Measurements from ENCODE around the gene METTL13.
A peak's percentile ranks its signal among the peaks of the same experiment; 100 is the strongest.
"Not testable (repeated sequence)": the region's sequence is repeated elsewhere in the genome, so short reads cannot be mapped to it uniquely, and the experiment has no call there.

The METTL13 gene

DNA sequence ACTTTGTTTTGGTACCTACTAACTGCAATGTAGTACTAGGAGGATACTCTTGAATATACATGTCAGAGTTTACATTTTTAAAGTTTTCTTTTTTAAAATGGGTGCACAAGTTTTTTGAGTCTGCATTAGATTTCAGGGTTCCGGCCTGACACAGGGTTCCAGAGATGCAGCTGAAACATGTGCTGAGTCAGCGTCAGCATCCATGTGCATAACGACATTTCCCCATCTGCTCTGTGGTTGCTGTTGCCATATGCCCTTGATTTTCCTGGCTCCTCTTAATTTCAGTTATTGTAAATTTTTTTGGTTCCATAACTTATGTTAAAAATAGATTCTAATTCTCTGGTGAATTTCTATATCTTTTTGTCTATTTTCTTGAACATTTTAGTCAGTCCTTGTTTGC lies 12.3 kb upstream of the METTL13 start:
- no peak for DNase-seq (ENCODE audit: low read depth in 2 of 2)

DNA sequence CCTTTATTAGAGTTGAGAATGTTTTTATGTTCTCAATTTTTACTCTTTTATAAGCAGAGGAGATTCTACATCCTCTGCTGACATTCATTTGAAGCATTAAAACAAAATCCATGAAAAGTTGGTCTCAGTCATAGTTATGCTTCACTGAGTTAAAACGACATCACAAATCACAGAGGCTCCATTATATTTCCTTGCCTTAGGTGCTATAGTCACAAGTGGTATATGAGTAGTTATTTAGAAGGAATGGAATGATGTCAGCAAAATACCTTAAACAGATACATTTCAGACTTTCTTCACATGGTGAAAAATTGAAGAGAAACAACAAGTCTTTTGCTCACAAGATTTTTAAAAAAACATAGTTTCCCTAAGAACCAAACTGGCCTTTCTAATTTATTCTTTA lies 11.7 kb upstream of the METTL13 start:
- DNase-seq (ENCODE audit: low read depth in 2 of 2): no peak

DNA sequence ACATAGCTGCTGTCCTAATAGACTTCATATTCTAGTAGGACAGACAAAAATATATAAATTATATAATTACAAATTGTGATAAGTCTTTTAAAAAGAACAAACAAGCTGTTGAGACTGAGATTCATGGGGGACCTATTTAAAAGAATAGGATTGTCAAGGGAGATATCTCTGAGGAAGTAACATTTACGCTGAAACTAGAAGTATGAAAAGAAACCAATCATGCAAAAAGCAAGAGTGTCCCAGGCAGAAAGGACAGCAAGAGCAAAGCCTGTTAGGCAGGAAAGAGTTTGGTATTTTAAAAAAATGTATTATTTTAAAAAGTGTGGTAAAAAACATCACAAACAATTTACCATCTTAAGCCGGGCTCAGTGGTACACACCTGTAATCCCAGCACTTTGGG lies 9.1 kb upstream of the METTL13 start:
- DNase-seq (ENCODE audit: low read depth in 2 of 2): no peak

DNA sequence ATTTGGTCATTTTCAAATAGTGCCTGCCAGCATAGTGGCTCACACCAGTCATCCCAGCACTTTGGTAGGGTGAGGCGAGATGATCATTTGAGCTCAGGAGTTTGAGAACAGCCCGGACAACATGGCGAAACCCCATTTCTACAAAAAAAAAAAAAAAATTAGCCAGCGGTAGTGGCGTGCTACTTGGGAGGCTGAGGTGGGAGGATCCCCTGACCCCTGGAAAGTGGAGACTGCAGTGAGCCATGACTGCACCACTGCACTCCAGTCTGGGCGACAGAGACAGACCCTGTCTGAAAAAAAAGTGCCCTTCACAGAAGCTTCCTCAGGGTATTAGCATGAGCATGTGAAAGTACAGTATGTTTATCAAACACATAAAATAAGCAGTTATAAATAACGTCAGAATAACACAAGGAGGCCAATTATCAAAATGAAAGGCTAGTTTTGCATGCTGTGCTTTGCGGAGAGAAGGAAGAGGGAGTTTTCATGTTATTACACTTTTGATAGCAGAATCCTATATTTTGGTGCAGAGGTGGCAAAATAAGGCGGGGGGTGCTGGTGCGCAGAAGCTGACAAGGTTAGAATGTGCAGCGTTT lies 781 bp upstream of the METTL13 start:
- DNase-seq (ENCODE audit: low read depth in 2 of 2): no peak

DNA sequence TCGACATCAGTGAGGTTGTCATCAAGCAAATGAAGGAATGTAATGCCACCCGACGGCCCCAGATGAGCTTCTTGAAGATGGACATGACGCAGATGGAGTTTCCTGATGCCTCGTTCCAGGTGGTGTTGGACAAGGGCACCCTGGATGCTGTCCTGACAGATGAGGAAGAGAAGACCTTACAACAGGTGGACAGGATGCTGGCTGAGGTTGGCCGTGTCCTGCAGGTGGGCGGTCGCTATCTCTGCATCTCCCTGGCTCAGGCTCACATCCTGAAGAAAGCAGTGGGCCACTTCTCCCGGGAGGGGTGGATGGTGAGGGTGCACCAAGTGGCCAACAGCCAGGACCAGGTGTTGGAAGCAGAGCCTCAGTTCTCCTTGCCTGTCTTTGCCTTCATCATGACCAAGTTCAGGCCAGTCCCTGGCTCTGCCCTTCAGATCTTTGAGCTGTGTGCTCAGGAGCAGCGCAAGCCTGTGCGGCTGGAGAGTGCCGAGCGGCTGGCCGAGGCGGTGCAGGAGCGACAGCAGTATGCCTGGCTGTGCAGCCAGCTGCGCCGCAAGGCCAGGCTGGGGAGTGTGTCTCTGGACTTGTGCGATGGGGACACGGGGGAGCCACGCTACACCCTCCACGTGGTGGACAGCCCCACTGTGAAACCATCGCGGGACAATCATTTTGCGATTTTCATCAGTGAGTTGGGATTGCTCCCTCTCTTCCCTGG lies 2.5 kb downstream of the METTL13 start:
- no peak for DNase-seq (ENCODE audit: low read depth in 2 of 2)

DNA sequence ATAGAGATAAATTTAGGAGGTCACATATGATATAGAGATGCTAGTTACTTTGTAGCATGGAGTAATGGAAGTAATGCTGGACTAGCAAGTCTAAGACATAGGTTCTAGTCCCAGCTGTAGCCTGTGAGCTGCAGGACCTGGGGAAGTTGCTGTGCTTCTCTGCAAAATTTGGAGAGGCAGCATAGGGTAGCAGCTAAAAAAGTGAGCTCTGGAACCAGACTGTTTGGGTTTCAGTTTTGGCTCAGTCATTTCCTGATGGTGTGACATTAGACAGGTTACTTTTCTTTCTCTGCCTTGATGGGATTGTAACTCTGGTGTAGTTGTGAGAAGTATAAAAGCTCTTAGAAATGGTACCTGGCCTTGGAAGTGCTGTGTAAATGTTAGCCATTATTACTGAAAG lies 3.3 kb downstream of the METTL13 start:
- no peak for DNase-seq (ENCODE audit: low read depth in 2 of 2)

DNA sequence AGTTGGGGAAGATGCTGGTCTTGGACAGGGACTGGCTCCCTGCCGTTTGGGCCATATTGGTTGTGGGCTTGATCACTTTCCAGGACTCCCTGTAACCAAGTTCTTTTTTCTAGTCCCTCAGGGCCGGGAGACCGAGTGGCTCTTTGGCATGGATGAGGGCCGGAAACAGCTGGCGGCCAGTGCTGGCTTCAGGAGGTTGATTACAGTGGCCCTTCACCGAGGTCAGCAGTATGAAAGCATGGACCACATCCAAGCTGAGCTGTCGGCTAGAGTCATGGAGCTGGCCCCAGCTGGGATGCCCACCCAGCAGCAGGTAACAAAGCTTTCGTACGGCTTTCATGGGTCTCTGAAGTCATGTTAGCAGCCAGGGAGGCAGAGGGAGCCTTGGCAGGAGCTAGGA lies 4.3 kb downstream of the METTL13 start:
- DNase-seq (ENCODE audit: low read depth in 2 of 2): no peak

DNA sequence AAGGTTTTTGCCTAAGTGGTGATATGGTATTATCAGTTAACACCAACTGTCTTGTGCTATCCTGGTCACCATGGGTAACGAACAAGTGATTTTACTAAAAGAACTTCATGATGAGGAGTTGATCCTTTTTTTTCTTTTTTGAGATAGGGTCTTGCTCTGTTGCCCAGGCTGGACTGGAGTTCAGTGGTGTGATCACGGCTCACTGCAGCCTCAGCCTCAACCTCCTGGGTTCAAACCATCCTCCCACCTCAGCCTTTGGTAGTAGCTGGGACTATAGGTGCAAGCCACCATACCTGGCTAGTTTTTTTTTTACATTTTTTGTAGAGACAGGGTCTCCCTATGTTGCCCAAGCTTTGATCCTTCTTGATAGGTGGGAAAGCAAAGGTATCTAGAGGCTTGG lies 5.1 kb downstream of the METTL13 start:
- no peak for DNase-seq (ENCODE audit: low read depth in 2 of 2)

DNA sequence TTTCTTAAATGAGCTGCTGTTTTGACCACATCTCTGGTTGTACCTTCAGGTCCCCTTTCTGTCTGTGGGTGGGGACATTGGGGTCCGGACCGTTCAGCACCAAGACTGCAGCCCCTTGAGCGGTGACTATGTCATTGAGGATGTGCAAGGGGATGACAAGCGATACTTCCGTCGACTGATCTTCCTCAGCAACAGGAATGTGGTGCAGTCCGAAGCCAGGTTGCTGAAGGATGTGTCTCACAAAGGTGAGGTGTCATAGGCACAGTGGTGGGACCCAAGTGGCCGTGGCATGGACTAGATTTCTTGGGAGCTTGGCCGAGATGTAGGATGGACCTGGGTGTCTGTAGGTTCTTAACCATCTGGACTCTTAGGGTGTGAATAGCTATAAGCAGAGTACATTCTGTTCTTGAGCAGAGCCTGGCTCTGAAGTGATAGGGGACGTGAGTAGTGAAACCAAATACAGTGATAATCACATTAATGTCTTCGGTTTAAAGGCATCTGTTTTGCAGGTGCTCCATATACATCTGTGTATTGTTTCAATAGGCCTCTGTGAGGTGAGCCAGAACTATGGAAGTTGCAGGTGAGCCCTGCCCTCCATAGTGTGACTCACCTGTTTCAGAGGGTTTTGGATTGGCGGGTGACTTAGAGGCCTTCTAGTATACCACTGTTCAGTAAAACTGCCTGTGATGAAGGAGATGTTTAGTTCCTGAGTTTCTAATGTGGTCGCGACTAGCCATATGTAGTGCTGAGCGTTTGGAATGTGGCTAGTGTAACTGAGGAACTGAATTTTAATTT lies 6.4 kb downstream of the METTL13 start:
- no peak for DNase-seq (ENCODE audit: low read depth in 2 of 2)

DNA sequence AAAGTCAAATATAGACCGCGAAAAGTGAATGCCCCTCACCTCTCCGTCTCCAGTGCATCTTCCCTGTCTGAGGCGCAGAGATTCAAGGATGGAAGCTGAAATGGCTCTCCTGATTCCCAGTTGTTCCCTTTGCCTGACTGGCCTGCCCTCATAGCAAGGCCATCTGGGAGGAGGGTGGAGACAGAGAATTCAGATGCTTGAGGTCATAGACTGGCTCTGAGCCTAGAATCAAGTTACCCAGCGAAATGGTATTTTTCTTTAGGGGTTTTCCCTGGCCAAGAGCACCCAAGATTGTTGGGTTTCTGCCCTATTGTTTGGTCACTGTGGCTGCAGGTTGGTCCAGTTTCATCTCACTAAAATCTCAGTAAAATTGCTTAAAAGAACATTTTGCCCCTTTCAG lies 7.2 kb downstream of the METTL13 start:
- DNase-seq (ENCODE audit: low read depth in 2 of 2): no peak

DNA sequence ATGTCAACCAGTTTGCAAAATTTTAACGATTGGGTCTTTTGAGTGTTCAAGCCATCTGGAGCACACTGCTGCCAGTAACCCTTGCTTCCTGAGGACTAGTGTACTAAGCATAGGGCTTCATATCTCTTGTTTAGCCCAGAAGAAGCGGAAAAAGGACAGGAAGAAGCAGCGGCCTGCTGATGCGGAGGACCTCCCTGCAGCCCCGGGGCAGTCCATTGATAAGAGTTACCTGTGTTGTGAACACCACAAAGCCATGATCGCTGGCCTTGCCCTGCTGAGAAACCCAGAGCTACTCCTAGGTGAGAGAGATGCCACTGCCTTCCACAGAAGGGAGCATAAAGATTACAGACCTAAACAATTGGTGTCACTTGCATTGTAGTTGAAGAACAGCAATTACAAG lies 8.9 kb downstream of the METTL13 start:
- no peak for DNase-seq (ENCODE audit: low read depth in 2 of 2)

DNA sequence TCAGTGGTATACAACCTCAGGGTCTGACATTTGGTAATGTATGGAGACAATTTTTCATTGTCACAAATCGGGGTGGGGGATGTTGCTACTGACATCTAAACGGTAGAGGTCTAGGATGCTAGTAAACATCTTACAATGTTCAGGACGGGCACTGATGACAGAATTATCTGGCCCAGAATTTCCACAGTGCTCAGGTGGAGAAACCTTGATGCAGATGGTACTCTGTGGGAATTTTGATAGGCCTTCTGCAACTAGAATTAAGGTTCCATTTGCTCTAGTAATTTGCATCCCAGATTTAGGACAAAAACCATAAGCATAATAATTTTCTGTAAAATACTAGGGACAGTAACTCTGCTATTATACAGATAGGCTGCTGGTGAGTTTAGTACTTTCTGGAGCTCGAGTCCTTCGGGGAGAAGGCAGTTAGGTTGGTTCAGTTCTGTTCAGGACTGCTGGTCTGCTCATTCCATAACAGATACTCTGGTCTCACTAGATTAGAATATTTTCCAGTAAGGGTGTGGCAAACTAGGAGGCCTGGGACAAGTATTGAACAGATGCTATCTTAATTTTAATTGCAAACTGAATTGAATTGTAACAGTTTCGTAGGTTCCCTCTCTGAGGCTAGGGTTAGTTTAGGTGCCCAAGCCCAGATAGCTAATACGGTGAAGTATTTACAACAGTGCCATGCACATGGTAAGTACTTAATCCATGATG lies 11.4 kb downstream of the METTL13 start:
- DNase-seq (ENCODE audit: low read depth in 2 of 2): no peak

DNA sequence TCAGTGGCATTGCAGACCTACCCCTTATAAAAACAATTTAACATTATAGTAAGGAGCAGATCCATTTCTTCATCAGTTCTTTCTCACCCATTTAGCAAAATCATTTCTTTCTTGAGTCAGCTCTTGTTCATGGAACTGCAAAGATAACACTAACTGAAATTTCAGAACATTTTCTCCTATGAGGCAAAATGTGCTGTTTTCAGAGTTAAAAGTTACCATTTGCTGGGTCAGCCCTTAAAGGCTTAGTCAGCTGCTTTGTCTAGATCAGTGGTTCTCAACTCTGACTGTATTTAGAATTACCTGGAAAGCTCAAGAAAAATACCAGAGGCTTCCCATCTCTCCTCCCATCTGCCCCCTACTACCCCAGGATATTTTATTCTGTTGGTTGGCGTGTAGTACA lies 12.2 kb downstream of the METTL13 start:
- no peak for DNase-seq (ENCODE audit: low read depth in 2 of 2)

DNA sequence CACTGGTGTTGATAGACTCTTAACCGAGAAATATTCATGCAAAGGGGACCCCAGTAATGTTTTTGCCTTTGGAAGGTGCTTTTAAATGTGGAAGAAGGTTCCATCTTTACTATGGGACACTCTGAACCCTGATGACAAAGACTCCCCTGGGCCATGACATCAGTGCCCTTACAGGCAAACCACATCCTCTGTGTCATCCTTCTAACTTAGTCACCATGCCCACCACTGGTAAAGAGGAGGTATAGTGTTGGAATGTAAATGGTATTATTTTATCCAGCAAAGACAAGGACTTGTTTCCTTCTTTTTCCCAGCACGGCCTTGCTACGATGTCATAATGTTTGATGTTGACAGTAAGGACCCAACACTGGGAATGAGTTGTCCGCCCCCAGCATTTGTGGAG lies 12.6 kb downstream of the METTL13 start:
- peak in 1 of 2 donors; percentile 43 for DNase-seq (ENCODE audit: low read depth in 2 of 2)

DNA sequence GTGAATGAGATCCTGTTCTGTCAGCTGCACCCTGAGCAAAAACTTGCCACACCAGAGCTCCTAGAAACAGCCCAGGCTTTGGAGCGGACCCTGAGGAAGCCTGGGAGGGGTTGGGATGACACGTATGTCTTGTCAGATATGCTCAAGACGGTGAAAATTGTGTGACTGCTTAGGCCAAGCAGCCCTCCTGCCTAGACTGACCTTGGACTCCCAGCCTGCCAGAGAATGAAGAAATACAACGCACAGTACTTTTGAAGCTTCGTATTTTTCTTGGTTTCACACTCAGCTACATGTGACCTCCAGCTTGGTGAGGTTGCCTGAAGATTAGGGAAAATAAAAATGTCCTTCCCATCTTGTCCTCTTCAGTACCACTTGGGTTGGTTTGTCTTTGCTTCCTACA lies 15.1 kb downstream of the METTL13 start:
- DNase-seq (ENCODE audit: low read depth in 2 of 2): no peak

DNA sequence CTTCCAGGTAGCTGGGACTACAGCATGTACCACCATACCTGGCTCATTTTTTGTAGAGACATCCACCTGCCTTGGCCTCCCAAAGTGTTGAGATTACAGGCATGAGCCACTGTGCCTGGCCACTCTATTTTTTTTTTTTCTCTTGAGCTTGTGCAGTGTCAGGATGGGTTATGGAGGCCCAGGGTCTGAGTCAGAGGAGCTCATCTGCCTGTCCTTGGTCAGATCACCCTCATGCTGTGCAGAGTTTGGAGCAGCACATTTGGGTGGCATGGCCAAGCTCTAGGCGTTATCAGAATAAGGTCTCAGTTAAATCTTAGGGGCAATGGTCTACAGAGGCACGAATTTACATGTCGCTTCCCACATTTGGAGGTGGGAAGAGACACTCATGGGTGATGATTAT lies 16.9 kb downstream of the METTL13 start:
- DNase-seq (ENCODE audit: low read depth in 2 of 2): no peak

DNA sequence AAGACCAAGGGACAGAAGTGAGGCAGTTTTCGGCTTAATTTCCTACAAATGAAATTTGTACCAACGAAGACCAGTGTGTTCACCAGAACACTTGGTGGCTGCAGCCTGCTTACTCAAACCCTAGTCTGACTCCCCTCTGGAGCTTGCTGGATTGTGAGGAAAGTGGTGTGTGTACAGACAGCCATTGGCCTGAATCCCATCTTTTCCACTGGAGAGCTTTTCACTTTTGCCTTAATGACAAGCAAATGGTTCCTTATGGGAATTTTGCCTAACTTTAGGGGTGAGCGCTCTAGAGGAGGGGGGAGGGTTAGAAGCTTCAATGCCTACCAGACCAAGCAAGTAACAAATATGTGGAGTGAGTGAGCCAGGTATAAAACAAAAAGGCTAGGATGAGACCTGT lies 17.3 kb downstream of the METTL13 start:
- no peak for DNase-seq (ENCODE audit: low read depth in 2 of 2)

DNA sequence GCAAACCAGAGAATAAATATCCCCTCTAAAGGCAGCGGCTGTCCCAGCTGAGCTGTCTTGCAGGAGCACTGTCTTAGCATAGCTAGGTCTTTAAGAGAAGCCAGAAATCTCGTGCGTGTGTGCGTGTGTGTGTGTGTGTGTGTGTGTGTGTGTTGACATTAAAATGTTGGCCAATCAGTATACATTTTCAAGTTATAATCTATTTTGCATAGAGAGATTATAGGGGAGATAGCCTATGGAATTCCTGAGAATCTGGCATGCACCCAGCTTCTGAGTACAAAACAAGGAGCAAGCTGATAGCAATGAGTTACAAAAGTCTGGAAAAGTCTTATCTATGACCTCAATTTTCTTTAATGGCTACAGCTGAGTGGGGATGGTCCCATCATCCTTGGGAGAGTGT lies 17.7 kb downstream of the METTL13 start:
- no peak for DNase-seq (ENCODE audit: low read depth in 2 of 2)

DNA sequence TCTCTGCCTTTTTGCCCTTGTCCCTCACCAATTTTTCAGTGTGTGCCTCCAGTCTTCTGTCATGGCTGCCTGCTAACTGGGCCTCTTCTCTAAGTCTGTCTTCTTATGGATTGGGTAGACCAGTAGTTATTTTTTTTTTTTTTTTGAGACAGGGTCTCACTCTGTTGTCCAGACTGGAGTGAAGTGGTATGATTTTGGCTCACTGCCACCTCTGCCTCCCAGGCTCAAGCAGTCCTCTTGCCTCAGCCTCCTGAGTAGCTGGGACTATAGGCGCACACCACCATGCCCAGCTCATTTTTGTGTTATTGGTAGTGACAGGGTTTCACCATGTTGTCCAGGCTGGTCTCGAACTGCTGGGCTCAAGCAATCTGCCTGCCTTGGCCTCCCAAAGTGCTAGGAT lies 18.2 kb downstream of the METTL13 start:
- DNase-seq (ENCODE audit: low read depth in 2 of 2): not testable (repeated sequence)

DNA sequence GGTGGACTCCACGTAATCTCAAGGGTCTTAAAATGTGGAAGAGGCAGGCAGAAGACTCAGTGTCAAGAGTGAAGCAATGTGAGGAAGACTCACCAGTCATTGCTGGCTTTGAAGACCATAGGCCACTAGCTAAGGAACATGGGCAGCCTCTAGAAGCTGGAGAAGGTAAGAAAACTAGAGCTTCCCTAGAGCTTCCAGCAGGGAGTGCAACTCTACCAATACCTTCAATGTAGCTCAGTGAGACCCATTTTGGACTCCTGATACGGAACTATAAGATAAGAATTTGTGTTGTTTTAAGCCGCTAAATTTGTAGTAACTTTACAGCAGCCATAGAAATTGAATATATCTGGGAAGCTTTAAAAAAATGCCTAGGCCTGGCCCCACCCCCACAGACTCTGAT lies 18.9 kb downstream of the METTL13 start:
- no peak for DNase-seq (ENCODE audit: low read depth in 2 of 2)

DNA sequence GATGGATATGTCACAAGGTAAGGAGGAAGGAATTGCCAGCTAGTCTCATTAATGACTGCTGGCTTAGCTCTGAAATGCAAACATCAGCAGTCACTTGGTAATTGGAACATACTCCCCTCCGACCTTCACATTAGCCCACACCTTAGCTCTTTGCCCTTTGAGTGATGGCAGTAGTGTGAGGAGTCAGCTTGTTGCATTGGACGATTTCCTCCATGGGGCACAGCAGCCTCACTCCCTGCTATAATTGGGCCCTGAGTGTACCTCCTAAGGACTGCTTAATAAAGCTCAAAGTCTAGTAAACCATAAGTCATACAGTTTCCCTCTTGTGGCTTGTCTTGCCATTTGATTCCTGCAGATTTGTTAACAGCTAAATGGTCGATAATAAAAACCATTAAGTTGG lies 19.4 kb downstream of the METTL13 start:
- no peak for DNase-seq (ENCODE audit: low read depth in 2 of 2)

DNA sequence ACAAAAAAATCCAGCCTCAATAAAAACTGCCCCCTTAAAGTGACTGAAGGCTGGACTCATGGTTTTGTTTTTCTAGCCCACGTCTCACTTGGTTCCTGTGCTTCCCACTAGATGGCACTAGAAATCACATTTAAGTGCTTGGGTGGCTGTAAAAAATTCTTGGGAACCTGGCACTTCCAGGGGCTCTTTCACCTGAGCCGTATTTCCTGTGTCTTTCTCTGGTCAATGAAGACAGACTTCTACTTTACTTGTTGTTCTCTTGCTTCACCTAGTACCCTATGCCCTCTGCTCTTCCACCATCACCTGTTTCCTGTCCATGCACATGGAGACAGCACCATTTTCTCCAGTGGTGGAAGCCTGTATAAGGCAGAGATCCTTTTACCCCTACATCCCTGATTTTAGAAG lies 20.0 kb downstream of the METTL13 start:
- DNase-seq (ENCODE audit: low read depth in 2 of 2): no peak

DNA sequence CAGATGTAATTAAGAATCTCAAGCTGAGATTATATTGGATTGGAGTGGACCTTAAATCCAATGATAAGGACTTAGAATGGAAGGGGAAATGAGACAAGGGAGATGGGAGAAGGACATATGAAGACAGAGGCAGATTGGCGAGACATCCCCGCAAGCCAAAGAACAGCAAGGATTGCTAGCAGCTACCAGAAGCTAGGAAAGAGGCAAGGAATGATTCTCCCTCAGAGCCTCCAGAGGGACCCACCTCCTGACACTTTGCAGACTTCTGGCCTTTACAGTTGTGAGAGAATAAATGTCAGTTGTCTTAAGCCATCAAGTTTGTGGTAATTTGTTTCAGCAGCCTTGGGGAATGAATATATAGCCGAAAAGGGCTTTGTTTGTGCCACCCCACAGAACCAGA lies 20.7 kb downstream of the METTL13 start:
- no peak for DNase-seq (ENCODE audit: low read depth in 2 of 2)

Data from activated CD8-positive, alpha-beta memory T cell treated with anti-CD3 and anti-CD28 coated beads for 4 hours (primary cell).